Measurements from ENCODE around the gene TEX261. TPM values are rescaled to one million over a fixed set of nuclear protein-coding genes. Genes with fewer than 3 reads are reported as not detected.
"Not testable (repeated sequence)": the region's sequence is repeated elsewhere in the genome, so short reads cannot be mapped to it uniquely, and the experiment has no call there.

Gene TEX261
- total RNA-seq (ENCODE audit: insufficient read depth, low replicate concordance): 27.4 TPM

- DNase-seq (ENCODE audit: low spot score): peak; percentile 86
Observed at GRCh38 chr2:70994699-70995425, at the start of gene TEX261. Gene TEX261 (minus strand): TSS chr2:70994873. CDS start chr2:70994757, 116 bp downstream.

DNA sequence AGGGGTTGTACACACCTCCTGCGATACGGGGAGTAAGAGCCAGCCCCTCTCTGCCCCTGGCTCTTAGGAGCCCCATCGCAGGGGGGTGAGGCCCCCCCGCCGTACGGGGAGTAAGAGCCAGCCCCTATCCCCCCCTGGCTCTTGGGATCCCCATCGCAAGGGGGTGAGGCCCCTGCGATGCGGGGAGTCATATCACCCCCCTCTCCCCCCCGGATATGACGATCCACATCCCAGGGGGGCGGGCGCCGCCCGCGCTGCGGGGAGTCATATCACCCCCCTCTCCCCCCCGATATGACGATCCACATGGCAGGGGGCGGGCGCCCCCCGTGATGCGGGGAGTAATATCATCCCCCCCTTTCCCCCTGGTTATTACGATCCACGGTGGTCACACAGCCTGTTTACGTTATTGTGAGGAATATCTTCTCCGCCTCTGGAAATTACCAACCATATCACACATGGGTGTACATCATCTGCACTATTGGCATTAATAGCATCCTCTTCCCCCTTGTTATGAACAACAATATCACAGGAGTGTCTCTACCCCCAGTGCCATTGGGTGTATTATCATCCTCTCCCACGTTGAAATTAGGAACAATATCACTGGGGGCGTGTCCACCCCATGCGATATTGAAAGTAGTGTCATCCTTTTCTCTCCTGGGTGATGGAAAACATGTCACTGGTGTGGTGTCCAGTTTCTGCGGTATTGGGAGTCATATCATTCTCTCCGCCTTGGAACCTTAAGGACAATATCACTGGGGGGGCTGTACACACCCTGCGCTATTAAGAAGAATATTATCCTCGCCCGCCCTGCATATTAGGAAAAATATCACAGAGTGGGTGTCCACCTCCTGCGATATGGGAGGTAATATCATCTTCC, 49.1 kb upstream of the TEX261 start:
- DNase-seq (ENCODE audit: low spot score): no peak

GRCh38 chr2:71042287-71042686, 47.6 kb upstream of the TEX261 start:
- no peak for DNase-seq (ENCODE audit: low spot score)

GRCh38 chr2:71036296-71036695, 41.6 kb upstream of the TEX261 start:
- DNase-seq (ENCODE audit: low spot score): not testable (repeated sequence)

- DNase-seq (ENCODE audit: low spot score): peak; percentile 22
Observed at GRCh38 chr2:71023553-71024243, 29.0 kb upstream of the TEX261 start.

GRCh38 chr2:71021394-71021793, 26.7 kb upstream of the TEX261 start:
- not testable (repeated sequence) for DNase-seq (ENCODE audit: low spot score)

DNA sequence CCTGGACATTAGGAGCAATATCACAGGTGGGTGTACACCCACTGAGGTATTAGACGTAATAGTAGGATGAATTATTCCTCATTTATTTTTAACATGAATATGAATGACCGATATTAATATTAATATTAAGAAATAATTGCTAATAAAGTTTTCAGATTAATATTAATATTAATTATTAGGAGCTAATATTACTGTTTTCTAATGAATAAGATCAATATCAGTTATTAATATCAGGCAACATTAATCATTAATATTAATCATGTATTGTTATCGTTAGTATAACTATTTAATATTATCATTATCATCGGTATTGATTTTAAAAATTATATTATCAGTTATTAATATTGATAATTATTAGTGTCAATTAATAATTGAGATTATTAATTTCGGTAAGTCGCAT, 25.3 kb upstream of the TEX261 start:
- not testable (repeated sequence) for DNase-seq (ENCODE audit: low spot score)

- DNase-seq (ENCODE audit: low spot score): no peak
Observed at GRCh38 chr2:71018625-71019024, 24.0 kb upstream of the TEX261 start.

GRCh38 chr2:71011786-71012185, 17.1 kb upstream of the TEX261 start:
- not testable (repeated sequence) for DNase-seq (ENCODE audit: low spot score)

- DNase-seq (ENCODE audit: low spot score): no peak
Observed at GRCh38 chr2:71008342-71008741, 13.7 kb upstream of the TEX261 start.

- DNase-seq (ENCODE audit: low spot score): no peak
Observed at GRCh38 chr2:71006955-71007799, 12.5 kb upstream of the TEX261 start.

- no peak for DNase-seq (ENCODE audit: low spot score)
Observed at GRCh38 chr2:71006323-71006722, 11.7 kb upstream of the TEX261 start.

- DNase-seq (ENCODE audit: low spot score): no peak
Observed at GRCh38 chr2:71005271-71006202, 10.9 kb upstream of the TEX261 start.

GRCh38 chr2:71004857-71005256, 10.2 kb upstream of the TEX261 start:
- no peak for DNase-seq (ENCODE audit: low spot score)

DNA sequence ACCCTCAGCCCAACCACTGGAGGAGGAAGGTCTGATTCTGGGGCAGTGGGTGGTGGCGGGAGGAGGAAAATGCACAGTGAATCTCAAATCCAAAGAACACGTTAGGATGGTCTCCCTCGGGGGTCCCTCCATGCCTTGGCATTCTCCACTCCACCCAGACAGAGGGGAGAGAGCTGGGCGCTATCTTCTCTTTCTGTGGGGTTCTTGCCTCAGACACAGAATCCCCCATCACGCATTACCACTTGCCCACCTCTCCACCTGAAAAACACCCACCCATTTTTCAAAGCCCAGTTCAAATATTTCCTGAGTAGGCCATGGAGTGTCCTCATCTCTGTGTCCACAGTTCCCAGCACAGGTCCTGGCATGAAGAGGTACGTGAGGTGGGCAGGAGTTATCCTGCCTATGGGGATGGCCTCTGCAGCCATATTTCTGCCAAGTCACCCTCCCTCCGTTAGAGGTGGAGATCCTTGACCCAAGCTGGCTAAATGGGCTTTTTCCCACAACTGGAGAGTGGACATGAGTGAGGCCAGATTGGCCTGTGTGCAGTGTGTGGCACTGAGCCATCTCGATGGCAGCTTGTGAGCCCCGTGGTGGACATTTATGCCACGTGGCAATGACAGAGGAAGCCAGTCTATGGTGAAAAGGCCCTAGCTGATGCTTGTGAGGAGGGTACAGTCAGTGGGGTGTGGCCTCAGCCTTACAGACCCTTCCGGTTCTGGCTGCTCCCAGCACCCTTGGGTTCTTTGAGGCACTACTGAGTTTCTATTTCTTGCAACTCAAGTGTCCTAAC, 9.5 kb upstream of the TEX261 start:
- DNase-seq (ENCODE audit: low spot score): no peak

DNA sequence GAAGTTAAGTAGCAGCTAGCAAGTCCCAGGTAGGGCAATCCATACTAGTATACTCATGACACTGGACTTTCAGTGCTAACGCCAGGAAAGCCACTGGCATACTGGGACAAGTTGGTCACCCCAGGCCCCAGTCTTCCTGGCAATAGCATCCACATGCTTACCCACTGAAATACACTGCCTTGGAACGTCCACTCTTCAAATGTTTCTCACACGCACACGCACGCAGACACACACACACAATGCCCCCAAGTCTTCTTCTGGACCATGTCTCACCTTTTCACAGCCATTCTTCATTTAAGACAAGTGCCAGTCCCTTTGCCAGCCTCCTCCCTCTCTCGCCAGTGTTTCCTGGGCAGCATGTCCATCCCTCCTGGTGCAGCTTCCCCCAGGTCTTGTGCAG, 8.7 kb upstream of the TEX261 start:
- no peak for DNase-seq (ENCODE audit: low spot score)

GRCh38 chr2:71001981-71002570, 7.4 kb upstream of the TEX261 start:
- DNase-seq (ENCODE audit: low spot score): no peak

DNA sequence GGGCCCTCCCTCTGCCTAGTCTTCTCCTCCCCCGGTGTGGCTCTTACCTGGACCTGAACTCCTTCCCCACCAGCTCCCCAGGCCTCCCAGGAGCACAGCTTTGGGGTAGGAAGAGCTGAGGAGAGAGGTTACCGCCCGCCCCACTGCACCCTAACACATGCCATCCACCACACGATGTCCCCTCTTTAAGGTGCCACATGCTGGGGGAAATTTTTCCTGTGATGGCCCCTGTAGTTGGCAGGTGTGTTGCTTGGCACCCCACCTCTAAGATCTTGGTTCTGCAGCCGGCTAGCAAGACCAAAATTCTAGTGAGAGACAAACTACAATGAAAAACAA, 6.9 kb upstream of the TEX261 start:
- no peak for DNase-seq (ENCODE audit: low spot score)

All from umbilical cord (tissue), 2 donors.